Activated CD8-positive, alpha-beta T cell treated with anti-CD3 and anti-CD28 coated beads for 36 hours (primary cell): Measurements from ENCODE around the gene MAP2K6. TPM values are rescaled to one million over a fixed set of nuclear protein-coding genes. Genes with fewer than 3 reads are reported as not detected.

ENCODE experiments used
- ATAC-seq: fragments of 200-7000 bp; cut with Tn5 transposase; one replicate; pipeline ENCODE4 v1.10.0; 2021; ENCODE audit warnings: mild to moderate bottlenecking, moderate library complexity
- CTCF ChIA-PET: fragments of 350-600 bp; sonication (Branson Sonifier 250); formaldehyde crosslinking; loops from one replicate; lab custom pipeline; 2021; ENCODE audit warnings: antibody characterized with exemption; lab: Charles Lee
- POLR2A ChIA-PET: fragments of 350-600 bp; sonication (Branson Sonifier 250); formaldehyde crosslinking; loops from one replicate; lab custom pipeline; 2021; ENCODE audit warnings: antibody characterized with exemption; lab: Charles Lee
- DNase-seq: peaks from one replicate; pipeline ENCODE4 v3.0.0-alpha.2; 2020
- H3K27ac Mint-ChIP-seq: one replicate; pipeline ENCODE4 v1.8.0; 2021; ENCODE audit warnings: mild to moderate bottlenecking, mixed read lengths
- H3K27me3 Mint-ChIP-seq: one replicate; pipeline ENCODE4 v1.8.0; 2021; ENCODE audit warnings: mixed read lengths
- H3K36me3 Mint-ChIP-seq: one replicate; pipeline ENCODE4 v1.8.0; 2021; ENCODE audit warnings: low read depth, mixed read lengths
- H3K4me1 Mint-ChIP-seq: one replicate; pipeline ENCODE4 v1.8.0; 2021; ENCODE audit warnings: low read depth, mixed read lengths
- H3K4me3 Mint-ChIP-seq: one replicate; pipeline ENCODE4 v1.8.0; 2021; ENCODE audit warnings: mild to moderate bottlenecking, moderate library complexity, mixed read lengths
- H3K9me3 Mint-ChIP-seq: one replicate; pipeline ENCODE4 v1.8.0; 2021; ENCODE audit warnings: mixed read lengths
- intact Hi-C: fragments of 100-400 bp; cut with micrococcal nuclease; formaldehyde crosslinking; loops from one replicate; pipeline ENCODE4 v1.10.0; 2022
- total RNA-seq, 2 experiments: library from RNA; stranded (reverse); gene quantifications; one replicate each; pipeline ENCODE4 v1.2.3, GENCODE V29; 2021
- TF ChIP-seq, protein P1 (sequence below): fragments of 200-600 bp; IDR thresholded peaks from one replicate; pipeline ENCODE4 v1.8.0; 2022; ENCODE audit warnings: antibody characterized with exemption, mild to moderate bottlenecking

The MAP2K6 gene
- total RNA-seq, 2 experiments from 2014 or later = 3.2 to 3.3 TPM

DNA sequence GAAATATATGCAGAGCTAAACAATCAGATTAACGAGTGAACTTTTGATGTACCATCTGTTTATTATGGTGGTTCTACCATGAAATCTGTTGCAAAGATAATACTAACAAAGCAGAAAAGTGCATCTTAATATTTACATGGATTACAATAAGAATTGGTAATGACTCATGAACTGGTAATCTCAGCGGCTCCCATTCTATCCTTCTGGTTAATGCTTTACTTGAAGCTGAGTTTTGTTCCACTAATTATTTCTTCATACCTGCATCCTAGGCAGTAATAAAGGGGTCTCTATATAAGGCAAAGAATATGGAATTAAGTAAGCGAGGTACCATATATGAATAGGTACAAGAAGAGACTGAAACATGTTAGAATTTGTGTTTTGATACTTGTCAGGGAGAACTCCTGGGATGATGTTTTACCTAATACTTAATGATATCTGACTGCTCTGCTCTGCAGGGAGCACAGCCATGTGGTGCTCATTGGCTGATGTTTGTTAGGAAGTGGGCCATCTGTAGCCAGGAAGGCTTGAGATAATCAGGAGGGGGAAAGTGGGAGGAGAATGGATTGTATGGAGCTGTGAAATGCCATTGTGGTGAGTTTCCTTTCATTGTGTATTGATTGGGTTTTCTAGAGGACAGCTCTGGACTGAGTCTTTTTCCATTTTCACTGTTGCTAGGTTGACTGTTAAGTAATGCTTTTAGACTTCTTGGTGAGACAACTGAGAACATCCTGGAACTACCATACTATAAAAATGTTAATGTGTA lies 52.6 kb downstream of the MAP2K6 start:
- Mint-ChIP-seq H3K27ac (no peak overlapping the region), H3K36me3 (no peaks in the 10 kb centered on the region), H3K9me3 (no peaks in the 10 kb centered on the region), H3K4me3 (no peak overlapping the region), H3K27me3 (no peaks in the 10 kb centered on the region), H3K4me1 (peaks cover 12% of the 10 kb centered on the region)
- ChIA-PET CTCF (no interaction called here), POLR2A (no interaction called here)
- no peak for DNase-seq
- intact Hi-C loops = no loop called here
- no peak for ATAC-seq
- TF ChIP-seq, protein P1, sequence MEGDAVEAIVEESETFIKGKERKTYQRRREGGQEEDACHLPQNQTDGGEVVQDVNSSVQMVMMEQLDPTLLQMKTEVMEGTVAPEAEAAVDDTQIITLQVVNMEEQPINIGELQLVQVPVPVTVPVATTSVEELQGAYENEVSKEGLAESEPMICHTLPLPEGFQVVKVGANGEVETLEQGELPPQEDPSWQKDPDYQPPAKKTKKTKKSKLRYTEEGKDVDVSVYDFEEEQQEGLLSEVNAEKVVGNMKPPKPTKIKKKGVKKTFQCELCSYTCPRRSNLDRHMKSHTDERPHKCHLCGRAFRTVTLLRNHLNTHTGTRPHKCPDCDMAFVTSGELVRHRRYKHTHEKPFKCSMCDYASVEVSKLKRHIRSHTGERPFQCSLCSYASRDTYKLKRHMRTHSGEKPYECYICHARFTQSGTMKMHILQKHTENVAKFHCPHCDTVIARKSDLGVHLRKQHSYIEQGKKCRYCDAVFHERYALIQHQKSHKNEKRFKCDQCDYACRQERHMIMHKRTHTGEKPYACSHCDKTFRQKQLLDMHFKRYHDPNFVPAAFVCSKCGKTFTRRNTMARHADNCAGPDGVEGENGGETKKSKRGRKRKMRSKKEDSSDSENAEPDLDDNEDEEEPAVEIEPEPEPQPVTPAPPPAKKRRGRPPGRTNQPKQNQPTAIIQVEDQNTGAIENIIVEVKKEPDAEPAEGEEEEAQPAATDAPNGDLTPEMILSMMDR = no peak

DNA sequence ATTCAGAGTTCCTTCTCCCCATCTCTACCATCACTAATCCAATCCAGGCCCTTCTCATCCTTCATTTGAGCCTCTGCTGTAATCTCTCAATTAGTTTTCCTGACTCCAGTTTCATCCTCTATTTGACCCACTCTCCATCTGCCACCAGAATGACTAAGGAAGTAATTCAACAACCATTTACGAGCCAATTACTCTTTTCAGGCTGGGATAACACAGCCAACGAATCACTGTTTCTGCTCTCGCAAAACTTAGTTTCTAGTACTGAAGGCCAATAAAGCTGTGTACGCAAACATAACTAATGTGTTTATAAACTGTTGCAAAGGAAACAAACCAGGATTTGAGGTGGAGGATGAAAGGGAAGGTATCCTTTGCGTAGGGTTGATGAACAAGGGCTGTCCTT lies 53.7 kb downstream of the MAP2K6 start:
- Mint-ChIP-seq H3K4me1 (peaks cover 12% of the 10 kb centered on the region), H3K36me3 (peaks cover 2% of the 10 kb centered on the region), H3K4me3 (no peak overlapping the region), H3K27ac (no peak overlapping the region), H3K9me3 (no peaks in the 10 kb centered on the region), H3K27me3 (no peaks in the 10 kb centered on the region)
- no peak for ATAC-seq
- TF ChIP-seq, protein P1 = no peak
- no peak for DNase-seq
- CTCF ChIA-PET = interaction anchor here (0.6 kb wide), 1 partner anchor 107 kb away, joined by 3 read pairs; no protein-coding TSS in a partner anchor
- POLR2A ChIA-PET = no interaction called here
- intact Hi-C loops = no loop called here

DNA sequence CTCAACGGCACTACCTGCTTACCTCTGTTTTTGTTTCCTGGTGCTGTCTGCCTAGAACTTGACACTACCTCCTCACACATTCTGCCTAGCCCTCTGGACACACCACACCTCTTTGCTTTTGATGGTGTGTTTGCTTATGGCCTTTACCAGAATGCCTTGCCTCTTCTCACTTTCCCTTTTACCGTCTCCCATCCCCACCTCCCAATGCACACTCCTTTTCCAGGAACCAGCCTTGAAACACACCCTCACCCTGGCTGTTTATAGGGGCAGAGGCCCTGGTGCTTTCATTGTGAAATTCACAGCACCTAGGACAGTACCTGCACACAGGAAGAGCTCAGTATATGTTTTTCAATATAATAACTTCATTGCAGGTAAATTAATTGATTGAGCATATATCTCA lies 56.2 kb downstream of the MAP2K6 start:
- ATAC-seq = no peak
- Mint-ChIP-seq H3K27me3 (no peaks in the 10 kb centered on the region), H3K36me3 (peaks cover 2% of the 10 kb centered on the region), H3K27ac (no peak overlapping the region), H3K4me3 (no peak overlapping the region), H3K9me3 (no peaks in the 10 kb centered on the region), H3K4me1 (peaks cover 12% of the 10 kb centered on the region)
- ChIA-PET CTCF (no interaction called here), POLR2A (no interaction called here)
- no peak for DNase-seq
- intact Hi-C loops = no loop called here
- TF ChIP-seq, protein P1 = no peak

DNA sequence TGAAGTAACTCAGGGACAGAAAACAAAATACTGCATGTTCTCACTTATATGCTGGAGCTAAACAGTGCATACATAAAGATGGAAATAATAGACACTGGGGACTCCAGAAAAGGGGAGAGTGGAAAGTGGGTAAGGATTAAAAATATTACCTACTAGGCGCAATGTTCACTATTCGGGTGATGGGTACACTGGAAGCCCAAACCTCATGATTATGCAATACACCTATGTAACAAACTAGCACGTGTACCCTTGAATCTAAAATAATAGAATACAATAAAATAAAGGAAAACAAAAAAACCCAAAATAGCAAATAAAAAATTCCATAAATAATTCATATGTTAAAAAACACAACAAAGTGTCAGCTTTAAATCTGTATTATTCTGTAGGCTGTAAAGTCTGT lies 56.9 kb downstream of the MAP2K6 start:
- TF ChIP-seq, protein P1 = no peak
- Mint-ChIP-seq H3K4me3 (no peak overlapping the region), H3K27ac (no peak overlapping the region), H3K36me3 (peaks cover 2% of the 10 kb centered on the region), H3K9me3 (no peaks in the 10 kb centered on the region), H3K27me3 (no peaks in the 10 kb centered on the region), H3K4me1 (peaks cover 12% of the 10 kb centered on the region)
- ChIA-PET POLR2A (interaction anchor here (0.7 kb wide), 1 partner anchor 51 kb away, joined by 3 read pairs; no protein-coding TSS in a partner anchor), CTCF (no interaction called here)
- intact Hi-C loops = no loop called here
- no peak for ATAC-seq
- no peak for DNase-seq
